ENCODE results near the gene ADCY5. TPM values are rescaled to one million over a fixed set of nuclear protein-coding genes. Genes with fewer than 3 reads are reported as not detected.

ADCY5 gene
- total and polyA plus RNA-seq, 2 donors (not counting 1 experiment from before 2014, with no cell fraction given): not detected

- Mint-ChIP-seq H3K4me3 (no peak overlapping the region), H3K4me1 (no peaks in the 10 kb centered on the region), H3K9me3 (ENCODE audit: insufficient read depth) (no peaks in the 10 kb centered on the region), H3K27ac (no peak overlapping the region), H3K27me3 (peaks cover 4% of the 10 kb centered on the region)
- H3K4me1 ChIP-seq (ENCODE audit: control insufficient read depth in 2 of 2, insufficient read depth in 2 of 2, low read length in 2 of 2): no peaks in the 10 kb centered on the region
- H3K27ac ChIP-seq (ENCODE audit: low read length in 2 of 2): no peak overlapping the region
- no peaks in the 10 kb centered on the region for H3K79me2 ChIP-seq (ENCODE audit: control insufficient read depth, insufficient read depth, low read length)
- no peak overlapping the region for H3K4me2 ChIP-seq (replicated peaks; ENCODE audit: low read depth, low read length, poor library complexity, severe bottlenecking)
- intact Hi-C loops (cut with micrococcal nuclease): no loop called here
- CTCF ChIA-PET: no interaction called here
- no peak overlapping the region for H3K4me3 ChIP-seq (ENCODE audit: control extremely low read depth in 1 of 5, extremely low read depth in 1 of 5, insufficient read depth in 1 of 5, low read depth in 2 of 5, low read length in 4 of 5)
- no peaks in the 10 kb centered on the region for H3K36me3 ChIP-seq (replicated peaks in 1 of 2; ENCODE audit: control extremely low read depth in 1 of 2, control insufficient read depth in 1 of 2, extremely low read depth in 1 of 2, insufficient read depth in 2 of 2, low read length in 1 of 2)
- ATAC-seq (ENCODE audit: low read depth): no peak
- TF ChIP-seq EZH2 (IDR thresholded peaks at IDR 0.05; ENCODE audit: borderline replicate concordance, insufficient read depth, low read depth, low read length, poor library complexity, severe bottlenecking) (no peak), CTCF (IDR thresholded peaks at IDR 0.05) (no peak)
- 89% methylated on average over 3 of the region's 4 CpGs for WGBS (ENCODE audit: insufficient coverage)
- H3K9ac ChIP-seq (ENCODE audit: low read length): no peak overlapping the region
- no peaks in the 10 kb centered on the region for H3K27me3 ChIP-seq (replicated peaks in 1 of 4; ENCODE audit: control extremely low read depth in 1 of 4, control insufficient read depth in 3 of 4, insufficient read depth in 4 of 4, low read length in 3 of 4)
- H4K20me1 ChIP-seq (ENCODE audit: control insufficient read depth, insufficient read depth, low read length, poor library complexity, severe bottlenecking): no peaks in the 10 kb centered on the region
- no peak overlapping the region for H2AFZ ChIP-seq (ENCODE audit: insufficient read depth, low read depth, low read length, poor library complexity, severe bottlenecking)
- H3K9me3 ChIP-seq (ENCODE audit: control extremely low read depth in 1 of 3, control insufficient read depth in 2 of 3, insufficient read depth in 1 of 3, low read length in 2 of 3): peaks cover 0 to 5% (median 0%) of the 10 kb centered on the region in 3 donors
- no peak for DNase-seq
- POLR2A ChIA-PET: no interaction called here
Measured at GRCh38 chr3:123285479-123285878, 163.4 kb downstream of the ADCY5 start.

GRCh38 chr3:123285066-123285465 is 163.8 kb downstream of the ADCY5 start:
- TF ChIP-seq EZH2 (IDR thresholded peaks at IDR 0.05; ENCODE audit: borderline replicate concordance, insufficient read depth, low read depth, low read length, poor library complexity, severe bottlenecking) (no peak), CTCF (IDR thresholded peaks at IDR 0.05) (no peak)
- Histone ChIP-seq H2AFZ (ENCODE audit: insufficient read depth, low read depth, low read length, poor library complexity, severe bottlenecking) (no peak overlapping the region), H3K9me3 (ENCODE audit: control extremely low read depth in 1 of 3, control insufficient read depth in 2 of 3, insufficient read depth in 1 of 3, low read length in 2 of 3) (peaks cover 0 to 5% (median 0%) of the 10 kb centered on the region in 3 donors), H3K36me3 (replicated peaks in 1 of 2; ENCODE audit: control extremely low read depth in 1 of 2, control insufficient read depth in 1 of 2, extremely low read depth in 1 of 2, insufficient read depth in 2 of 2, low read length in 1 of 2) (no peaks in the 10 kb centered on the region), H3K27ac (ENCODE audit: low read length in 2 of 2) (no peak overlapping the region), H3K9ac (ENCODE audit: low read length) (no peak overlapping the region), H3K79me2 (ENCODE audit: control insufficient read depth, insufficient read depth, low read length) (no peaks in the 10 kb centered on the region), H3K4me1 (ENCODE audit: control insufficient read depth in 2 of 2, insufficient read depth in 2 of 2, low read length in 2 of 2) (no peaks in the 10 kb centered on the region), H3K4me3 (ENCODE audit: control extremely low read depth in 1 of 5, extremely low read depth in 1 of 5, insufficient read depth in 1 of 5, low read depth in 2 of 5, low read length in 4 of 5) (no peak overlapping the region), H3K27me3 (replicated peaks in 1 of 4; ENCODE audit: control extremely low read depth in 1 of 4, control insufficient read depth in 3 of 4, insufficient read depth in 4 of 4, low read length in 3 of 4) (no peaks in the 10 kb centered on the region), H4K20me1 (ENCODE audit: control insufficient read depth, insufficient read depth, low read length, poor library complexity, severe bottlenecking) (no peaks in the 10 kb centered on the region), H3K4me2 (replicated peaks; ENCODE audit: low read depth, low read length, poor library complexity, severe bottlenecking) (no peak overlapping the region)
- no peak for DNase-seq
- ChIA-PET CTCF (no interaction called here), POLR2A (no interaction called here)
- WGBS (ENCODE audit: insufficient coverage): 81% methylated on average over 8 of the region's 9 CpGs
- no peaks in the 10 kb centered on the region for H3K9me3 Mint-ChIP-seq (ENCODE audit: insufficient read depth)
- intact Hi-C loops (cut with micrococcal nuclease): no loop called here
- H3K27me3 Mint-ChIP-seq: peaks cover 4% of the 10 kb centered on the region
- ATAC-seq (ENCODE audit: low read depth): no peak
- H3K4me1 Mint-ChIP-seq: no peaks in the 10 kb centered on the region
- no peak overlapping the region for H3K27ac Mint-ChIP-seq
- H3K4me3 Mint-ChIP-seq: no peak overlapping the region
